Retina (tissue), 1 donor: Measurements from ENCODE around the gene NUPR1.
"Not testable (repeated sequence)": the region's sequence is repeated elsewhere in the genome, so short reads cannot be mapped to it uniquely, and the experiment has no call there.

ENCODE experiments used
- DNase-seq: peaks from one replicate; pipeline ENCODE4 v3.0.0-alpha.2; 2016

NUPR1 gene

GRCh38 chr16:28526201-28527099, 12.3 kb downstream of the NUPR1 start:
- DNase-seq, result no peak

GRCh38 chr16:28524681-28525171, 14.0 kb downstream of the NUPR1 start:
- no peak for DNase-seq

GRCh38 chr16:28522792-28523191, 16.0 kb downstream of the NUPR1 start:
- no peak for DNase-seq

GRCh38 chr16:28521436-28521835, 17.3 kb downstream of the NUPR1 start:
- DNase-seq, result no peak

- DNase-seq, result no peak
Measured at GRCh38 chr16:28520672-28521071, 18.1 kb downstream of the NUPR1 start.

GRCh38 chr16:28514246-28514645, 24.5 kb downstream of the NUPR1 start:
- DNase-seq, result no peak

- DNase-seq, result no peak
Measured at GRCh38 chr16:28513484-28514181, 25.1 kb downstream of the NUPR1 start.

GRCh38 chr16:28511801-28512789, 26.7 kb downstream of the NUPR1 start:
- no peak for DNase-seq

- DNase-seq, result no peak
Measured at GRCh38 chr16:28511031-28511430, 27.7 kb downstream of the NUPR1 start.

GRCh38 chr16:28505489-28506137, 33.2 kb downstream of the NUPR1 start:
- DNase-seq, result no peak

- no peak for DNase-seq
Measured at GRCh38 chr16:28504707-28505404, 33.9 kb downstream of the NUPR1 start.

- no peak for DNase-seq
Measured at GRCh38 chr16:28503470-28504259, 35.1 kb downstream of the NUPR1 start.

- DNase-seq, result no peak
Measured at GRCh38 chr16:28502290-28502689, 36.5 kb downstream of the NUPR1 start.

- DNase-seq, result no peak
Measured at GRCh38 chr16:28501258-28502232, 37.2 kb downstream of the NUPR1 start.

- DNase-seq, result not testable (repeated sequence)
Measured at GRCh38 chr16:28500476-28501180, 38.1 kb downstream of the NUPR1 start.

- no peak for DNase-seq
Measured at GRCh38 chr16:28499854-28500253, 38.9 kb downstream of the NUPR1 start.

GRCh38 chr16:28498666-28499381, 40.0 kb downstream of the NUPR1 start:
- no peak for DNase-seq
